ENCODE results near the gene SLC1A4.
A peak's percentile ranks its signal among the peaks of the same experiment; 100 is the strongest.

Gene SLC1A4

GRCh38 chr2:65056215-65057053, 67.2 kb downstream of the SLC1A4 start, which contains the start of gene CEP68:
TSS of gene CEP68 (plus strand) at chr2:65056416. CDS start at chr2:65069445, 13,029 bp downstream.
- DNase-seq, result peak; percentile 97

GRCh38 chr2:65057054-65057375, 67.8 kb downstream of the SLC1A4 start:
- DNase-seq, result no peak

- peak; percentile 85 for DNase-seq
These were observed 68.3 kb downstream of the SLC1A4 start for GRCh38 chr2:65057391-65058052.

- no peak for DNase-seq
These were observed 69.9 kb downstream of the SLC1A4 start for GRCh38 chr2:65059071-65059470.

GRCh38 chr2:65061146-65061909, 72.1 kb downstream of the SLC1A4 start:
- DNase-seq, result no peak

- no peak for DNase-seq
These were observed 72.7 kb downstream of the SLC1A4 start for GRCh38 chr2:65061910-65062339.

- DNase-seq, result no peak
These were observed 73.9 kb downstream of the SLC1A4 start for GRCh38 chr2:65062843-65063825.

GRCh38 chr2:65064728-65065552, 75.7 kb downstream of the SLC1A4 start:
- peak; percentile 72 for DNase-seq

GRCh38 chr2:65067806-65068553, 78.8 kb downstream of the SLC1A4 start:
- no peak for DNase-seq

- DNase-seq, result no peak
These were observed 80.2 kb downstream of the SLC1A4 start for GRCh38 chr2:65069439-65069824.

- no peak for DNase-seq
These were observed 81.1 kb downstream of the SLC1A4 start for GRCh38 chr2:65070172-65070830.

GRCh38 chr2:65070856-65071255, 81.7 kb downstream of the SLC1A4 start:
- no peak for DNase-seq

- no peak for DNase-seq
These were observed 82.4 kb downstream of the SLC1A4 start for GRCh38 chr2:65071499-65072180.

- DNase-seq, result no peak
These were observed 83.2 kb downstream of the SLC1A4 start for GRCh38 chr2:65072181-65072970.

Data from CD4-positive, alpha-beta T cell treated with Interleukin-17A for 1 hour (primary cell).